Measurements from ENCODE around the gene C17orf58. TPM values are rescaled to one million over a fixed set of nuclear protein-coding genes. Genes with fewer than 3 reads are reported as not detected.
A peak's percentile ranks its signal among the peaks of the same experiment; 100 is the strongest.

Gene C17orf58
- total and polyA plus RNA-seq, 4 donors = 7.0 to 11.6 (median 11.1) TPM

- H3K4me1 ChIP-seq (ENCODE audit: control insufficient read depth in 5 of 5, insufficient read depth in 5 of 5, low read length in 5 of 5) = no peaks in the 10 kb centered on the region
- H3K27me3 ChIP-seq (ENCODE audit: control insufficient read depth in 3 of 3, insufficient read depth in 3 of 3, low read length in 2 of 3) = no peaks in the 10 kb centered on the region
- no peaks in the 10 kb centered on the region for H3K9me3 ChIP-seq (ENCODE audit: control insufficient read depth in 4 of 4, insufficient read depth in 3 of 4, low read length in 3 of 4)
- 93 to 98% methylated on average over 2 of the region's 2 CpGs for WGBS, 2 donors
- no peak overlapping the region for H3K27ac ChIP-seq (ENCODE audit: low read depth in 1 of 2, low read length in 1 of 2)
- TF ChIP-seq, protein P1, sequence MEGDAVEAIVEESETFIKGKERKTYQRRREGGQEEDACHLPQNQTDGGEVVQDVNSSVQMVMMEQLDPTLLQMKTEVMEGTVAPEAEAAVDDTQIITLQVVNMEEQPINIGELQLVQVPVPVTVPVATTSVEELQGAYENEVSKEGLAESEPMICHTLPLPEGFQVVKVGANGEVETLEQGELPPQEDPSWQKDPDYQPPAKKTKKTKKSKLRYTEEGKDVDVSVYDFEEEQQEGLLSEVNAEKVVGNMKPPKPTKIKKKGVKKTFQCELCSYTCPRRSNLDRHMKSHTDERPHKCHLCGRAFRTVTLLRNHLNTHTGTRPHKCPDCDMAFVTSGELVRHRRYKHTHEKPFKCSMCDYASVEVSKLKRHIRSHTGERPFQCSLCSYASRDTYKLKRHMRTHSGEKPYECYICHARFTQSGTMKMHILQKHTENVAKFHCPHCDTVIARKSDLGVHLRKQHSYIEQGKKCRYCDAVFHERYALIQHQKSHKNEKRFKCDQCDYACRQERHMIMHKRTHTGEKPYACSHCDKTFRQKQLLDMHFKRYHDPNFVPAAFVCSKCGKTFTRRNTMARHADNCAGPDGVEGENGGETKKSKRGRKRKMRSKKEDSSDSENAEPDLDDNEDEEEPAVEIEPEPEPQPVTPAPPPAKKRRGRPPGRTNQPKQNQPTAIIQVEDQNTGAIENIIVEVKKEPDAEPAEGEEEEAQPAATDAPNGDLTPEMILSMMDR (IDR thresholded peaks at IDR 0.05; ENCODE audit: control extremely low read depth, extremely low read depth) = no peak
- H3K9ac ChIP-seq (ENCODE audit: insufficient read depth in 1 of 2, low read length in 2 of 2) = no peak overlapping the region
- ATAC-seq (ENCODE audit: insufficient read depth, low FRiP score) (no peak), DNase-seq (no peak)
- no peaks in the 10 kb centered on the region for H3K36me3 ChIP-seq (ENCODE audit: control insufficient read depth in 4 of 4, insufficient read depth in 4 of 4, low read length in 4 of 4)
- no peak overlapping the region for H3K4me3 ChIP-seq
These were observed 20.6 kb upstream of the C17orf58 start for GRCh38 chr17:68016838-68017237.

- Histone ChIP-seq H3K4me1 (ENCODE audit: control insufficient read depth in 5 of 5, insufficient read depth in 5 of 5, low read length in 5 of 5) (peaks cover 0 to 4% (median 0%) of the 10 kb centered on the region in 5 donors), H3K27me3 (ENCODE audit: control insufficient read depth in 3 of 3, insufficient read depth in 3 of 3, low read length in 2 of 3) (no peaks in the 10 kb centered on the region), H3K4me3 (no peak overlapping the region), H3K9me3 (ENCODE audit: control insufficient read depth in 4 of 4, insufficient read depth in 3 of 4, low read length in 3 of 4) (no peaks in the 10 kb centered on the region), H3K27ac (ENCODE audit: low read depth in 1 of 2, low read length in 1 of 2) (no peak overlapping the region), H3K9ac (ENCODE audit: insufficient read depth in 1 of 2, low read length in 2 of 2) (no peak overlapping the region), H3K36me3 (ENCODE audit: control insufficient read depth in 4 of 4, insufficient read depth in 4 of 4, low read length in 4 of 4) (no peaks in the 10 kb centered on the region)
- TF ChIP-seq, protein P1 (IDR thresholded peaks at IDR 0.05; ENCODE audit: control extremely low read depth, extremely low read depth) = no peak
- DNase-seq = no peak
- no peak for ATAC-seq (ENCODE audit: insufficient read depth, low FRiP score)
- 88 to 91% methylated on average over 11 of the region's 11 CpGs for WGBS, 2 donors
These were observed 18.9 kb upstream of the C17orf58 start for GRCh38 chr17:68015081-68015723.

- Histone ChIP-seq H3K9me3 (ENCODE audit: control insufficient read depth in 4 of 4, insufficient read depth in 3 of 4, low read length in 3 of 4) (no peaks in the 10 kb centered on the region), H3K4me3 (no peak overlapping the region), H3K9ac (ENCODE audit: insufficient read depth in 1 of 2, low read length in 2 of 2) (no peak overlapping the region), H3K4me1 (ENCODE audit: control insufficient read depth in 5 of 5, insufficient read depth in 5 of 5, low read length in 5 of 5) (peaks cover 0 to 4% (median 0%) of the 10 kb centered on the region in 5 donors), H3K27ac (ENCODE audit: low read depth in 1 of 2, low read length in 1 of 2) (no peak overlapping the region), H3K36me3 (ENCODE audit: control insufficient read depth in 4 of 4, insufficient read depth in 4 of 4, low read length in 4 of 4) (no peaks in the 10 kb centered on the region), H3K27me3 (ENCODE audit: control insufficient read depth in 3 of 3, insufficient read depth in 3 of 3, low read length in 2 of 3) (no peaks in the 10 kb centered on the region)
- TF ChIP-seq, protein P1 (IDR thresholded peaks at IDR 0.05; ENCODE audit: control extremely low read depth, extremely low read depth) = no peak
- DNase-seq (no peak), ATAC-seq (ENCODE audit: insufficient read depth, low FRiP score) (no peak)
These were observed 17.1 kb upstream of the C17orf58 start for GRCh38 chr17:68013385-68013784.

- Histone ChIP-seq H3K9ac (ENCODE audit: insufficient read depth in 1 of 2, low read length in 2 of 2) (no peak overlapping the region), H3K9me3 (ENCODE audit: control insufficient read depth in 4 of 4, insufficient read depth in 3 of 4, low read length in 3 of 4) (no peaks in the 10 kb centered on the region), H3K4me3 (no peak overlapping the region), H3K27me3 (ENCODE audit: control insufficient read depth in 3 of 3, insufficient read depth in 3 of 3, low read length in 2 of 3) (no peaks in the 10 kb centered on the region), H3K4me1 (ENCODE audit: control insufficient read depth in 5 of 5, insufficient read depth in 5 of 5, low read length in 5 of 5) (peaks cover 0 to 5% (median 0%) of the 10 kb centered on the region in 5 donors), H3K36me3 (ENCODE audit: control insufficient read depth in 4 of 4, insufficient read depth in 4 of 4, low read length in 4 of 4) (no peaks in the 10 kb centered on the region), H3K27ac (ENCODE audit: low read depth in 1 of 2, low read length in 1 of 2) (no peak overlapping the region)
- 44 to 46% methylated on average over 19 to 20 of the region's 20 CpGs for WGBS, 2 donors
- DNase-seq (peak in 2 of 3 donors; percentile 14 to 37), ATAC-seq (ENCODE audit: insufficient read depth, low FRiP score) (peak; percentile 69)
- TF ChIP-seq, protein P1 (IDR thresholded peaks at IDR 0.05; ENCODE audit: control extremely low read depth, extremely low read depth) = peak; percentile 54
These were observed 15.0 kb upstream of the C17orf58 start for GRCh38 chr17:68011199-68011665.

Data from lung (tissue), 12 donors.